Smooth muscle cell of the brain vasculature (primary cell): ENCODE data around the gene ATF4.
"Not testable (repeated sequence)": the region's sequence is repeated elsewhere in the genome, so short reads cannot be mapped to it uniquely, and the experiment has no call there.

Source experiments
- DNase-seq: peaks from one replicate; pipeline ENCODE4 v3.0.0-alpha.2; 2012; ENCODE audit warnings: low read depth, low spot score

ATF4 gene

DNA sequence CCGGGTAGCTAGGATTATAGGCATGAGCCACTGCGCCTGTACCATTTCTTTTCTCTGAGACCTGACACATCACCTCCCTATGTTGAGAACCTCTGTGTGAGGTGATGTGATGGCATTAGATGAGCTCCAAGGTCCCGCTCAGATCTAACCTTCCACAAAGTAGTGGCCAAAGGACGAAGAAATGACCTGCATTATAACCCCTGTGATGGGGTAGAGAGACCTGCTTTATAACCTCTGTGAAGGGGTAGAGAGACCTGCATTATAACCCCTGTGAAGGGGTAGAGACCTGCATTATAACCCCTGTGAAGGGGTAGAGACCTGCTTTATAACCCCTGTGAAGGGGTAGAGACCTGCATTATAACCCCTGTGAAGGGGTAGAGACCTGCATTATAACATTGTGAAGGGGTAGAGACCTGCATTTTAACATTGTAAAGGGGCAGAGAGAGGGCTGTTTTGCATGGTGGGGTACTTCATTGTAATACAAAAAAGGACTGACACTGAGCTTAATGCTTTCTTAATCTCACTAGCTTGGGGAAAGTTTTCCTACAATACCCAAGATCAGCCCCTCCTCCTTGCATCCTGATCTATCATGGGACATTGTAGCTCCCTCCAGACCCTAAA, 9.7 kb upstream of the ATF4 start:
- DNase-seq, result no peak

DNA sequence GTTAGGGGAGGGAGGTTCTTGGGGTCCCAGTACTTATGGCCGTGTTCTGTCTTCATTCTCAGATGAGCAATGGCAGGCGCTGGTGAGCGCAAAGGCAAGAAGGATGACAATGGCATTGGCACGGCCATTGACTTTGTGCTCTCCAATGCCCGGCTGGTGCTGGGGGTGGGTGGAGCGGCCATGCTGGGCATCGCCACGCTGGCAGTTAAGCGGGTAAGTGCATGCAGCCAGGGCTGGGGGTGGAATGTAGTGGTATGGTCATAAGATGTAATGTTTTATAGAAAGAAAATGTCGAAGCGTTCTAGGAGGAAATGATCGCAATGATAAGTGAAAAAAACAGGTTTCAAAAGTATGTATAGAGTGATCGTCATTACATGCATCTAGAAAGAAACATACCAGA, 9.1 kb upstream of the ATF4 start:
- DNase-seq, result no peak

DNA sequence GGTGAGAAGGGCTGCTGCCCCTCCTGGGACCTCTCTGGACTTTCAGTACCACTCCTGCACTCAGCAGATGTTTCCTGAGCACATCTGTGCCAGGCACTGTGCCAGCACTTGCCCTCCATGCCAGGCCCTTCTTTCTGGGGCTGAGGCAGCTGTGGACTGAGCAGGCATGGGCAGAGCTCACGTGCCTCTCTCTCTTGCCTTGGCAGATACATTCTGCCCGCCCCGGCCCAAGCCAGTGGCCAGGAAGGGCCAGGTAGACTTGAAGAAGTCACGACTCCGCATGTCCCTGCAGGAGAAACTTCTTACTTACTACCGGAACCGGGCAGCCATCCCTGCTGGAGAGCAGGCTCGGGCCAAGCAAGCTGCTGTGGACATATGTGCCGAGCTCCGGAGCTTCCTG, 8.3 kb upstream of the ATF4 start:
- no peak for DNase-seq

DNA sequence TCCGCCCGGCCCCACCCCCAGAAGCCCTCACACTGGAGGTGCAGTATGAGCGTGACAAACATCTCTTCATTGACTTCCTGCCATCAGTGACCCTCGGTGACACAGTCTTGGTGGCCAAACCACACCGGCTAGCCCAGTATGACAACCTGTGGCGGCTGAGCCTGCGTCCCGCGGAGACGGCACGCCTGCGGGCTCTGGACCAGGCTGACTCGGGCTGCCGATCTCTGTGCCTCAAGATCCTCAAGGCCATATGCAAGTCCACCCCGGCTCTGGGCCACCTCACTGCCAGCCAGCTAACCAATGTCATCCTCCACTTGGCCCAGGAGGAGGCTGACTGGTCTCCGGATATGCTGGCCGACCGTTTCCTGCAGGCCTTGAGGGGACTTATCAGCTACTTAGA, 6.6 kb upstream of the ATF4 start:
- no peak for DNase-seq

DNA sequence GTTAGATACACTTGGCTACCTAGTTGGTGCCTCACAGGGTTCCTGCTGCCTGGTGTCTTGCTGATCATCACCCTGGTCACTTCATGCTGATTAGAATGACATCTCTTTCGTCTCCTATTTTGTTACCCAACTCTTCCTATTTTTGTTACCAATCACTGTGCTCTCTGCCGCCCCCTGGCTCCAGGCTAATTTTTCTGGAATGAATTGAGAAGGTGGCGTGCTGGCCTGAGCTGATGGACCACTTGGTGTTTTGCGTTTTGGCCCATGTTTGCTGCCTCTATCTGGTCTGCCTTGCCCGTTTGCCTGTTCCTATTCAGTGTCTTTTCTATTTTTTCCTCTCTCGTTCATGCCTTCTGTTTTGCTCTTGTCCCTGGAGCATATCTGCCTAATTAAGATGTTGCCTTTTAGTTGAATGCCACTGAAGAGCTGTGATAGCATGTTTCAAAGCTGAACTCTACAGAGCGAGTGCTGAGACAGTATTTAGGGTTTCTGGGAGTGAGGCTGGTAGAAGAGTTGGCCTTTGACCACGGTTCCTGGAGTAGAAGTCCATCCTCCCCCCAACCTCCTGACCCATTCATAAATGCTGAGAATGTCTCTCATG, 5.9 kb upstream of the ATF4 start:
- no peak for DNase-seq

DNA sequence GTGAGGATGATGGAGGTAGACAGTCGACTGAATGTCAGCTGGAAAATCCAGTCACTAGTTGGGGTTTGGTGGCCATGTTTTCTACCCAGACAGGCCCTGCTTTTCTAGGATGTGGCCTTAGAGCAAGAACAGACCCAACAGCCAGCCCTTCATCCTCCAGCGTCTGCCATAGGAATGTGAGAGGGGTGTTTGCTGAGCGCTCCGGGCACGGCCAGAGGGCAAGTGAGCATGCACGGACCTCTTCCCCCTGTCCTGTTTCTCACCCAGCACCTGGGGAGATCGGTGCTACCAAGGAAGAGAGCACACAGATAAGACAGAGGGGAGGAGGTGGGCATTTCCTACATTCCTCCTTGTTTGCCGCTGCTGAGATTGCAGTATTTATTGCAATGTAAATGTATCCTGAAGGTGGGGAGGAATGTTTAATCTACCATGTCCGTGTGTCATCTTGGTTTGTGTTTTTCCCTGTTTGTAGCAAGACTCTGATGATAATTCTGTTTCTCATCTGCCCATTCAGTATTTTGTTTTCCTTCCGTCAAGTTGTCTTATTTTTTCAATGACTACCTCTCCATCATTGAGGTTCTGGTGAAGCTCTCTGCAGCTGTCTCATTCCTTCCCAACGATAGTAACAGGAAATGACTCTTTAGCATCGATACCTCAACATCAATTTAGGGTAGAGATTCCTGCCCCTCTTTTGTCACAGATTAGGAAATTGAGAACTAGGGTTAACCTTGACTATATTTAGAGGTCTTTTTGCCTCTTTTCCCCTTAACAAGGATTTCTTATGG, 4.9 kb upstream of the ATF4 start:
- DNase-seq, result no peak

DNA sequence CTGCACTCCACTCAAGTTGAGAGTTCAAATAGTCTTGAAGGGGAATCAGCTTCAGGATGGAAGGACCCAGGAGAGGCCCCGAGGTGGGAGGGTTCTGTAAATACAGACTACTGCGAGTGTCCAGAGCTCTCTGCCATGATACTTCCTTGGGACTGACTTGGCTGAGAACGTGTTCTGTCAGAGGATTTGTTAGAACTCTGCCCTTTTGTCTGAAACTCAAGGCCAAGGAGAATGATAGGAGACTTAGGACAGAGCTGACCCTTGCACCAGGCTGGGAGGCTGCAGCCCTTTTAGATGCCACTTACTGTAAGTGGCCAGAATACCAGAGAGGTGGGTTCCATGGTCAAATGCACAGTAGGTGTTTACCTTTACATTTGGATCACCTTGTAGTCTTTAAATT, 2.9 kb upstream of the ATF4 start:
- no peak for DNase-seq

DNA sequence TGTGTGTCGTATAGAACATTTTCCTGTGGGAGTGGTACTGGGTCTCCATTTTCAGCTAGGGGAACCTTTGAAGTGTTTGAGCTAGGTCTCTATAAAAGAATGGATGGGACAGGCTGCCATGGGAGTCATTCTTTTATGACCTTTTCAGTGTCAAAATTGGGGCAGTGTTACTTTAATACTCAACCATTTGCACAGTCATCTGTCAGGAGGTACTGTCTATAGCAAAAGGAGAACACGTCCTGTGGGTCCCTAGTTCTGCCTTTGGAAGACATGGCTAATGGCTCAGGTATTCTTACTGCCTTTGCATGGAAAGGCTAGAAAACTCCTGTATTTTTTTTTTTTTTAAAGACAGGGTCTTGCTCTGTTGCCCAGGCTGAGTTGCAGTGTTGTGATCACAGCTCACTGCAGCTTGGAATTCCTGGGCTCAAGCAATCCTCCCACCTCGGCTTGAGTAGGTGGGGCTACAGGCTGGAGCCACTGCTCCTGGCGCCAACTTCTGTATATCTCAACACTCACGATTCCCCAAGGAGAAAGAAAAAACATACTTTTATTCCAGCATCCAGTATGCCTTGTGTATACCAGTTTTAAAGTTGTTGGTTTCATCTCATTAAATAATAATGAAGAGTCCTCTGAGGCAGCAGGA, 2.1 kb upstream of the ATF4 start:
- DNase-seq, result no peak

DNA sequence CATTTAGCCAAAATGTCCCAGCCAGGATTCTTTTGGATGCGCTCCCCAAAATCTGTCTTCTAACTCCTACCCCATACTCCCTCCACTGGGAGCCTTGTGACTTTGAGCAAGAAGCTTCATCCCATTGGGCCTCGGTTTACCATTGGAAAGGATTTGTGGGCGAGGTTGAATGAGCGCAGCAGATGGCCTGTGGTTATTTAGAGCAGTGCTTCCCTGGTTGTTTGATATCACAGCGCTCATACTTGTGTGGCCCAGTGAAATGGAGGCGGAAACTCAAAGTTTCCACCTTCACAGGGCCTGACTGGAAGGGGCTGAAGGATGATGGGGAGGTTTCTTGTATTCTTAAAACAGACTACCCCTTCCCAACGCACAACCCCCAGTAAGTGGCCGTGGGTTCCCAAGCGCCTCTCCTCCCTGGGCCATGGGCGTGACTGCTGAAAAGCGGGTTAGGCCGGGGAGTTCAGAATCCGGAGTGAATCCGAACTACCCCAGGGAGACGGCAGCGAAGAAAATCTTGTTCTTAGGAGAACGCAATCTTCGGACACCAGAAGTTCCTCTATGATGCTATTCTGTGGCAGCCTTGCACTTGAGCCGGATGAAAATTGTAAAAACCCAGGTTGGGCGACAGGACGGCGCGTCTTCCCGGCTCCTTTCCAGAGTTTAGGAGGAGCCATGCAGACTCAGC, 1.2 kb upstream of the ATF4 start:
- DNase-seq, result no peak

DNA sequence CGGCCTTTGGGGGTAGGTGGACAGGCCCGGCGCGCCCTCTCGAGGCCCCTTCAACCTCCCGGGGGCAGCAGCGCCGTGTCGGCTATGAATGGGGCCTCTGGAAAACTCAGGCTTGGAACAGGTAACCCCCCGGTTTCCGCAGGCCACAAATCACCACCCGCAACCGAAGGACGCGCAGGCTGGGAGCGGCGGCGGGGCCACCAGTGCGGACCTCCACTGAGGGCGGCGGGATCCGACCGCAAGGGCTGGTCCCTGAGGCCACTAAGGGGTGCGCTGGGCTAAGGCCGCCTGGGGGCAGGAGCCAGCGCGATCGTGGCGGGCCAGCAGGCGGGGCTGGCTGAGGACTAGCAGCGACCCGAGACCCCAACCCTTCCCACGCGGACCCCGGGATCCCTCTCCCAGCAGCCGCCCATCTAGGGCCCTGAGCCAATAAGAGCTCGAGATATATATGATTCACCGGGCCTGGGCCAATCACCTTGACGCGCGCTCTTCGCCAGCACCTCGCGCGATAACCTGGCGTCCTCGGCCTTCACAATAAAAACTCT, 609 bp upstream of the ATF4 start:
- no peak for DNase-seq

DNA sequence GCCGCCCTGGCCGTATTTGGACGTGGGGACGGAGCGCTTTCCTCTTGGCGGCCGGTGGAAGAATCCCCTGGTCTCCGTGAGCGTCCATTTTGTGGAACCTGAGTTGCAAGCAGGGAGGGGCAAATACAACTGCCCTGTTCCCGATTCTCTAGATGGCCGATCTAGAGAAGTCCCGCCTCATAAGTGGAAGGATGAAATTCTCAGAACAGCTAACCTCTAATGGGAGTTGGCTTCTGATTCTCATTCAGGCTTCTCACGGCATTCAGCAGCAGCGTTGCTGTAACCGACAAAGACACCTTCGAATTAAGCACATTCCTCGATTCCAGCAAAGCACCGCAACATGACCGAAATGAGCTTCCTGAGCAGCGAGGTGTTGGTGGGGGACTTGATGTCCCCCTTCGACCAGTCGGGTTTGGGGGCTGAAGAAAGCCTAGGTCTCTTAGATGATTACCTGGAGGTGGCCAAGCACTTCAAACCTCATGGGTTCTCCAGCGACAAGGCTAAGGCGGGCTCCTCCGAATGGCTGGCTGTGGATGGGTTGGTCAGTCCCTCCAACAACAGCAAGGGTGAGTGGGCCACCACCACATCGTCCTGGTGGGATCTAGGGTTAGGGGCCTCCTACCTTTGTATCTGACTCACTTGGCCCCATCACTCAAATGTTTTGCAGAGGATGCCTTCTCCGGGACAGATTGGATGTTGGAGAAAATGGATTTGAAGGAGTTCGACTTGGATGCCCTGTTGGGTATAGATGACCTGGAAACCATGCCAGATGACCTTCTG, 934 bp downstream of the ATF4 start:
- DNase-seq, result not testable (repeated sequence)

DNA sequence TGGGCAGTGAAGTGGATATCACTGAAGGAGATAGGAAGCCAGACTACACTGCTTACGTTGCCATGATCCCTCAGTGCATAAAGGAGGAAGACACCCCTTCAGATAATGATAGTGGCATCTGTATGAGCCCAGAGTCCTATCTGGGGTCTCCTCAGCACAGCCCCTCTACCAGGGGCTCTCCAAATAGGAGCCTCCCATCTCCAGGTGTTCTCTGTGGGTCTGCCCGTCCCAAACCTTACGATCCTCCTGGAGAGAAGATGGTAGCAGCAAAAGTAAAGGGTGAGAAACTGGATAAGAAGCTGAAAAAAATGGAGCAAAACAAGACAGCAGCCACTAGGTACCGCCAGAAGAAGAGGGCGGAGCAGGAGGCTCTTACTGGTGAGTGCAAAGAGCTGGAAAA, 1.7 kb downstream of the ATF4 start:
- not testable (repeated sequence) for DNase-seq

DNA sequence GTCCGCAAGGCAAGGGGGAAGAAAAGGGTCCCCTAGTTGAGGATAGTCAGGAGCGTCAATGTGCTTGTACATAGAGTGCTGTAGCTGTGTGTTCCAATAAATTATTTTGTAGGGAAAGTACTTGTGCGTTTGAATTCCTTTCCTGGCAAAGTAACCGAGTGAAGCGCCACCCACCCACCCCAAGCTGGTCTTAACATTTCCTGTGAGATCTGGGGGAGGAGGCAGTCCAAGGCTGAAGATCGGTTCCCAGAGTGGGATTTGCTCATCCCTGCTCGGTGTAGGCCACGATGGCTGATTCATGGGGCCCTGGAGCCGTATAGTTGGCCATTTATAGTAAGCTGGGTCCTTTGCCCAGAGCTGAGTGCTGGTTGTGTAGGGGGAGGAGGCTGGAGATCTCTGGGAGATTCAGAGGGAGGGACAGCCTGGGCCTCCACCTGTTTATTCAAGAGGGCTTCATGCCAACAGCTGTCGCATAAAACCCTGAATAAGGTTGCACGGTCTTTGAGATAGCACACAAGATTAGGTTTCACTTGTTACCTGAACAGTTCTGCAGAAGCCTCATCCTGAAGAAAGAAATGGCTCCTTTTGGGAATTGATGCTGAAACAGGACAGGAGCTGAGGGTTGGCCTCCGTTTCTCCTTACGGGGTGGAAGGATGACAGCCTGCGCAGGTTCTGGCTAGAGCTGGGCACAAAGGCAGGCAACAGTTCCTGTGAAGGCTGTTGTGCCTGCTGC, 2.4 kb downstream of the ATF4 start:
- no peak for DNase-seq

DNA sequence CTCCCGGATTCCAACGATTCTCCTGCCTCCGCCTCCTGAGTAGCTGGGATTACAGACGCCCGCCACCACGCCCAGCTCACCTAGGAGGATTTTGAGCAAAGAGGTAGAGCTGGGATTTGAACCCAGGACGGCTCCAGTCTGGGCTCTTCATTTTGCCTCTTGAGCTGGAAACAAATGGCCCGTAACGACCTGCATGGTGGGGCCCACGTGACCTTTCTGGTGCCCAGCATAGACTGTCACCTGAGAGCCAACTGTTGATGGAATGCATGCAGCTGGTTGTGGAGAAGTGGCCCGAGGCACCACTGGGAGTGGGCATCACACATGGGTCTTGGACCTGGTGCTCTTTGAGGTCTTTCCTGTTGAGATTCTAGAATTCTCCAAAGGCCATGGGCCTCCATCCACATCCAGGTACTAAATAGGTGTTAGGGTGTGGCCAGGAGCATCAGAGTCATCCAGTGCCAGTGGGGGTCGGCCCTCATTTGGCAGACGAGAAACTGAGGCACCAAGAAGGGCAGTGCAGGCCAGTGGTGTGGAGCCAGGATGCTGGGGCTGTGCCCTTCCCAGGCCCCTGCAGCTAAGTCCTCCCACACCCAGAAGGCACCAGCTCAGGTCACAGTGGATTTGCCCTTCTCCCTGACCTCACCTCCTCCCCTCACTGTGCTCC, 3.9 kb downstream of the ATF4 start:
- no peak for DNase-seq

DNA sequence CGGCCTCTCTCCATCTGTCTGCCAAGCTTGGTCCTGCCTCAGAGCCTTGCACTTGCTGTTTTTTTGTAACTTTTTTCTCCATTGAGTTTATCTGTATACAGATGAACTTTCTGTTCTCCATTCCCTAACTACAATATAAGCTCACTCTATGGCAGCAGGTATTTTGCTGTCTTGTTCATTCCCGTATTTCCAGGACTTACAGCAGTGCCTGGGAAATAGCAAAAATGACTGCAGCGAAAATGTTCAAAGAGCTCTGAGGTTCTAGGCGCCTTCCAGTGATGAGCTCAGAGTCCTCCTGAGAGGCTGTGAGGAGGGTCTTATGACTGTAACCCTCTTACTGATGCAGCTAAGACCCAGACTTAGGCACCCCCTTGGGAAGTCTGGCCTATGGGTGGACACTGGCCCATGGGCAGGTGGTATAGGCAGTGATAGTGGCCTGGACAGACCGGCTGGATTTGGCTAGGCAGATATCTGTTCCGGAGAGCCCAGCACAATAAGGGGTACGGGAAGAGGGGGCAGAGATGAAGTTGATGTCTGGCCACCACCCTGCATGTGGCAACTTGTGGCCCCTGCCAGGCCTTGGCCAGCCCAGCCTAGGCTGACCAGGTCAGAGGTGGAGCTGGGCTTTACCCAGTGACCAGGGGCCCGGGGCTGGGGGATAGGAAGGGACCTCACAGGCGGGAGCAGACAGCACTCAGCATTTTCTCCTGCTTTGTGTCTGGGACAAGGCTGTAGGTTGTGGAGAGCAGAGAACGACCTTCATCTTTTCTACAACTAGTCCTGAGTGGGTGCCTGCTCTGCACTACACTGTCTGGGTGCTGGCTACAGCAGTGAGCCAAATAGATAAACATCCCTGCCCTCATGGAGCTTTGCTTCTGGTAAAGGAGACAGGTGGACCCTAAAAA, 4.6 kb downstream of the ATF4 start:
- no peak for DNase-seq

DNA sequence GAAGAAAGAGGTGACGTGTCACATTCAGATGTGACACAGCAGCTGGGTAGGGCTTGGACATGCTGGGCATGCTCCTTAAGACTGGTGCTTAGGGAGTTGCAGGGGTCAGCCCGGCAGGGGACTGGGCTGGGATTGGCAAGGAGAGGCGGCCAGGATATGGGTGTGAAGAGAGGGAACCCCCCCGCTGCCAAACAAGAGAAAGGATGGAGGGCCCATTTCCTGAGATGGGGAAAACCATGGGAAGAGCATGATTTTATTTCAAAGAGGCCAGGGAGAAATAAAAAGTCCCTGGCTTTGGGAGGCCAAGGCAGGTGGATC, 5.3 kb downstream of the ATF4 start:
- DNase-seq, result no peak

DNA sequence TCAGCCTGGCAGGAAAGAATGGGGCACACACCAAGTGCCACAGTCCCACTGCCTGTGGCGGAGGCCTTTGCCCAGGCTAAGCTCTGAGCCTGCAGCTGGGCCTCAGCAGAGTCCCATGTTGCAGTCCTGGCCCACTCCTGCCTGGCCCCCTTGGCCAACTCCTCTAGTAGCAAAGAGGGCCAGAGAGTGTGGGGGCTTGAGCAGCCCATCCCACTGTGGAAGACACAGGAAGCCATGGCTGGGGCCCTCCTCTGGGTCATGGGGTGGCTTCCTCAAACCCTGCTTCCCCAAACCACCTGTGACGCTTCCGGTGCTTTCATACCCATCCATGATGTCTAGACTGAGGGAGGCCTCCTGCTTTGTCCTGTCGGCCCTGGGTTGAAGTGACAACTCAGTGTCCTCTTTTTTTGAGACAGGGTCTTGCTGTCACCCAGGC, 6.4 kb downstream of the ATF4 start:
- no peak for DNase-seq

DNA sequence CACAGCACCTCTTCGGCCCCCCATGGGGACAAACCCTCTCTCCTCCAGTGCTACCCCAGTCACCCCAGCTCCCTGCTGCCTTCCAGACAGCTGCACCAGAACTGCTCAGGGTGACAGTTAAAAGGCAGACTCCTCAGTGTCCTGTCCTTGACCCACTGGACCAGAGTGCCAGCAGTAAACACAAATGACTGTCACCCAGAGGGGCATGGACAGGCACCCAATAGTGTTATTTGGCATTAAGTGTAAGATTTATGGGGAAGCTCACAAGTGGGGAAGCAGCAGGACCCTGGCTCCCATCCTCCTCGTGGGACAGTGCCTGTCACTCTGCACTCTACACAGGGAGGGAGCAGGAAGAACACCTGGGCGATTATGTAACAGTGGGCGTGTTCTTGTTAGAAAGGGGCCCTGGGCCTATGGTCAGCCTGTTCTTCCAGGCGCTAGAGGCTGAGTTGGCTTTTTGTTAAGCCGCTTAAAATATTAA, 7.2 kb downstream of the ATF4 start:
- DNase-seq, result no peak
